Adipocyte (in vitro differentiated cells): ENCODE measurements around the gene PAM16.

Source experiments
- DNase-seq: peaks from one replicate; pipeline ENCODE4 v3.0.0-alpha.2; 2015; ENCODE audit warnings: low read depth
- H3K27me3 ChIP-seq: replicated peaks from 2 replicates; pipeline ENCODE4 v1.7.0; 2013; ENCODE audit warnings: mild to moderate bottlenecking, low read length, moderate library complexity; ENCODE audit not compliant: control insufficient read depth, insufficient read depth
- H3K36me3 ChIP-seq: 2 replicates; pipeline ENCODE4 v1.7.0; 2013; ENCODE audit warnings: low read length, mild to moderate bottlenecking, moderate library complexity; ENCODE audit not compliant: control insufficient read depth, insufficient read depth, severe bottlenecking
- H3K4me1 ChIP-seq: 2 replicates; pipeline ENCODE4 v1.7.0; 2013; ENCODE audit warnings: mild to moderate bottlenecking, low read length, moderate library complexity; ENCODE audit not compliant: control insufficient read depth, insufficient read depth
- H3K4me3 ChIP-seq: 2 replicates; pipeline ENCODE4 v1.7.0; 2013; ENCODE audit warnings: mild to moderate bottlenecking, low read length, moderate library complexity
- H3K9ac ChIP-seq: 2 replicates; pipeline ENCODE4 v1.7.0; 2013; ENCODE audit warnings: mild to moderate bottlenecking, low read length, moderate library complexity
- H3K9me3 ChIP-seq: 2 replicates; pipeline ENCODE4 v1.7.0; 2013; ENCODE audit warnings: mild to moderate bottlenecking, low read length, moderate library complexity; ENCODE audit not compliant: control insufficient read depth

The PAM16 gene

GRCh38 chr16:4313563-4314531, 37.3 kb downstream of the PAM16 start:
- DNase-seq, result no peak
- Histone ChIP-seq H3K9ac (no peak overlapping the region), H3K27me3 (no peaks in the 10 kb centered on the region), H3K4me1 (peaks cover 27% of the 10 kb centered on the region), H3K4me3 (no peak overlapping the region), H3K9me3 (no peaks in the 10 kb centered on the region), H3K36me3 (no peaks in the 10 kb centered on the region)

GRCh38 chr16:4309833-4310266, 41.3 kb downstream of the PAM16 start:
- no peak overlapping the region for H3K9ac ChIP-seq
- no peak overlapping the region for H3K4me3 ChIP-seq
- no peaks in the 10 kb centered on the region for H3K36me3 ChIP-seq
- H3K9me3 ChIP-seq, result no peaks in the 10 kb centered on the region
- H3K27me3 ChIP-seq, result no peaks in the 10 kb centered on the region
- peak; percentile 82 for DNase-seq
- H3K4me1 ChIP-seq, result peaks cover 20% of the 10 kb centered on the region

GRCh38 chr16:4309102-4309832, 41.9 kb downstream of the PAM16 start:
- Histone ChIP-seq H3K4me1 (peaks cover 17% of the 10 kb centered on the region), H3K9ac (no peak overlapping the region), H3K4me3 (no peak overlapping the region), H3K27me3 (no peaks in the 10 kb centered on the region), H3K36me3 (no peaks in the 10 kb centered on the region), H3K9me3 (no peaks in the 10 kb centered on the region)
- no peak for DNase-seq

- peak; percentile 98 for DNase-seq
- Histone ChIP-seq H3K9ac (peak overlapping the region; percentile 78), H3K9me3 (no peaks in the 10 kb centered on the region), H3K4me3 (peak overlapping the region; percentile 83), H3K36me3 (no peaks in the 10 kb centered on the region), H3K4me1 (peaks cover 17% of the 10 kb centered on the region), H3K27me3 (no peaks in the 10 kb centered on the region)
Observed at GRCh38 chr16:4307215-4308037, 43.7 kb downstream of the PAM16 start.

GRCh38 chr16:4306470-4307214, 44.5 kb downstream of the PAM16 start:
- H3K27me3 ChIP-seq, result no peaks in the 10 kb centered on the region
- no peaks in the 10 kb centered on the region for H3K36me3 ChIP-seq
- H3K9ac ChIP-seq, result peak overlapping the region; percentile 78
- H3K9me3 ChIP-seq, result no peaks in the 10 kb centered on the region
- peaks cover 17% of the 10 kb centered on the region for H3K4me1 ChIP-seq
- no peak for DNase-seq
- H3K4me3 ChIP-seq, result peak overlapping the region; percentile 83

GRCh38 chr16:4303973-4304372, 47.1 kb downstream of the PAM16 start:
- no peak overlapping the region for H3K4me3 ChIP-seq
- H3K27me3 ChIP-seq, result no peaks in the 10 kb centered on the region
- H3K9ac ChIP-seq, result no peak overlapping the region
- no peaks in the 10 kb centered on the region for H3K36me3 ChIP-seq
- H3K9me3 ChIP-seq, result no peaks in the 10 kb centered on the region
- no peak for DNase-seq
- H3K4me1 ChIP-seq, result peaks cover 18% of the 10 kb centered on the region

- no peaks in the 10 kb centered on the region for H3K9me3 ChIP-seq
- peaks cover 18% of the 10 kb centered on the region for H3K4me1 ChIP-seq
- no peak overlapping the region for H3K9ac ChIP-seq
- H3K27me3 ChIP-seq, result no peaks in the 10 kb centered on the region
- no peaks in the 10 kb centered on the region for H3K36me3 ChIP-seq
- H3K4me3 ChIP-seq, result no peak overlapping the region
- DNase-seq, result no peak
Observed at GRCh38 chr16:4301968-4302367, 49.2 kb downstream of the PAM16 start.

- no peak overlapping the region for H3K4me3 ChIP-seq
- H3K9me3 ChIP-seq, result no peaks in the 10 kb centered on the region
- H3K9ac ChIP-seq, result no peak overlapping the region
- H3K4me1 ChIP-seq, result peaks cover 10% of the 10 kb centered on the region
- no peaks in the 10 kb centered on the region for H3K36me3 ChIP-seq
- no peak for DNase-seq
- no peaks in the 10 kb centered on the region for H3K27me3 ChIP-seq
Observed at GRCh38 chr16:4301177-4301576, 49.9 kb downstream of the PAM16 start.

GRCh38 chr16:4298761-4299522, 52.2 kb downstream of the PAM16 start:
- Histone ChIP-seq H3K36me3 (no peaks in the 10 kb centered on the region), H3K4me1 (peaks cover 14% of the 10 kb centered on the region), H3K27me3 (no peaks in the 10 kb centered on the region), H3K9ac (peak overlapping the region; percentile 67), H3K9me3 (no peaks in the 10 kb centered on the region), H3K4me3 (peak overlapping the region; percentile 44)
- peak; percentile 94 for DNase-seq

- H3K9me3 ChIP-seq, result no peaks in the 10 kb centered on the region
- H3K9ac ChIP-seq, result no peak overlapping the region
Observed at GRCh38 chr16:4297480-4297879, 53.6 kb downstream of the PAM16 start.

More at GRCh38 chr16:4297480-4297879, 53.6 kb downstream of the PAM16 start:
- peaks cover 22% of the 10 kb centered on the region for H3K4me1 ChIP-seq
- no peaks in the 10 kb centered on the region for H3K36me3 ChIP-seq
- no peak for DNase-seq
- no peaks in the 10 kb centered on the region for H3K27me3 ChIP-seq
- H3K4me3 ChIP-seq, result no peak overlapping the region
